ENCODE measurements around the gene TXNRD2.

- TF ChIP-seq CTCF (IDR thresholded peaks at IDR 0.05): no peak
- no peak for TF ChIP-seq POLR2A (IDR thresholded peaks at IDR 0.05)
Observed at GRCh38 chr22:19918332-19919106, 23.1 kb downstream of the TXNRD2 start.

All from thyroid gland (tissue), 4 donors.